Ishikawa (cell line): Measurements from ENCODE around the gene FRRS1.

Experiments
- CREB1 ChIP-seq: IDR thresholded peaks from 2 replicates; pipeline ENCODE4 v1.6.1; 2012; ENCODE audit warnings: low read depth
- YY1 ChIP-seq: IDR thresholded peaks from 2 replicates; pipeline ENCODE4 v1.6.1; 2012; ENCODE audit warnings: low read depth
- TF ChIP-seq, protein P1 (sequence below): IDR thresholded peaks from 2 replicates; pipeline ENCODE4 v1.6.1; 2012
- TF ChIP-seq, protein P2 (sequence below): IDR thresholded peaks from 2 replicates; pipeline ENCODE4 v1.6.1; 2012; ENCODE audit warnings: low read depth, mild to moderate bottlenecking

DNA sequence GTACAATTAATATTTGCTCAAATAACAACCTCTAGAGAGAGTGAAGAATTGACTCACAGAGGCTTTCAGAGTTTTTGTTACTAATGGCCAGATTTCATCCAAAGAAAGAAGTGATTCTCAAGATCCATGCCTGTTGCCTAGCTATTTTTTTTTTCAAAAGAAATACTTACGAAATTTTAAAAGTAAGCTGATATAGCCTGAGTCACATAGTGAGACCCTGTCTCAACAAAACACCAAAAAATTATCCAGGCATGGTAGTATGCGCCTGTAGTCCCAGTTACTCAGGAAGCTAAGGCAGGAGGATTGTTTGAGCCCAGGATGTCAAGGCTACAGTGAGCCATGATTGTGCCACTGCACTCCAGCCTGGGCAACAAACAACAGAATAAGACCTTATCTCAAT is 105.9 kb downstream of the FRRS1 start:
- TF ChIP-seq, protein P1, sequence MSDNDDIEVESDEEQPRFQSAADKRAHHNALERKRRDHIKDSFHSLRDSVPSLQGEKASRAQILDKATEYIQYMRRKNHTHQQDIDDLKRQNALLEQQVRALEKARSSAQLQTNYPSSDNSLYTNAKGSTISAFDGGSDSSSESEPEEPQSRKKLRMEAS, result no peak
- TF ChIP-seq, protein P2, sequence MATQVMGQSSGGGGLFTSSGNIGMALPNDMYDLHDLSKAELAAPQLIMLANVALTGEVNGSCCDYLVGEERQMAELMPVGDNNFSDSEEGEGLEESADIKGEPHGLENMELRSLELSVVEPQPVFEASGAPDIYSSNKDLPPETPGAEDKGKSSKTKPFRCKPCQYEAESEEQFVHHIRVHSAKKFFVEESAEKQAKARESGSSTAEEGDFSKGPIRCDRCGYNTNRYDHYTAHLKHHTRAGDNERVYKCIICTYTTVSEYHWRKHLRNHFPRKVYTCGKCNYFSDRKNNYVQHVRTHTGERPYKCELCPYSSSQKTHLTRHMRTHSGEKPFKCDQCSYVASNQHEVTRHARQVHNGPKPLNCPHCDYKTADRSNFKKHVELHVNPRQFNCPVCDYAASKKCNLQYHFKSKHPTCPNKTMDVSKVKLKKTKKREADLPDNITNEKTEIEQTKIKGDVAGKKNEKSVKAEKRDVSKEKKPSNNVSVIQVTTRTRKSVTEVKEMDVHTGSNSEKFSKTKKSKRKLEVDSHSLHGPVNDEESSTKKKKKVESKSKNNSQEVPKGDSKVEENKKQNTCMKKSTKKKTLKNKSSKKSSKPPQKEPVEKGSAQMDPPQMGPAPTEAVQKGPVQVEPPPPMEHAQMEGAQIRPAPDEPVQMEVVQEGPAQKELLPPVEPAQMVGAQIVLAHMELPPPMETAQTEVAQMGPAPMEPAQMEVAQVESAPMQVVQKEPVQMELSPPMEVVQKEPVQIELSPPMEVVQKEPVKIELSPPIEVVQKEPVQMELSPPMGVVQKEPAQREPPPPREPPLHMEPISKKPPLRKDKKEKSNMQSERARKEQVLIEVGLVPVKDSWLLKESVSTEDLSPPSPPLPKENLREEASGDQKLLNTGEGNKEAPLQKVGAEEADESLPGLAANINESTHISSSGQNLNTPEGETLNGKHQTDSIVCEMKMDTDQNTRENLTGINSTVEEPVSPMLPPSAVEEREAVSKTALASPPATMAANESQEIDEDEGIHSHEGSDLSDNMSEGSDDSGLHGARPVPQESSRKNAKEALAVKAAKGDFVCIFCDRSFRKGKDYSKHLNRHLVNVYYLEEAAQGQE, result no peak
- TF ChIP-seq CREB1, result no peak
- no peak for TF ChIP-seq YY1
